ENCODE results near the gene DOCK11. TPM values are rescaled to one million over a fixed set of nuclear protein-coding genes. Genes with fewer than 3 reads are reported as not detected.
A peak's percentile ranks its signal among the peaks of the same experiment; 100 is the strongest.

The DOCK11 gene
- polyA plus RNA-seq, 1 donor from 2014 or later, result 37.2 TPM

DNA sequence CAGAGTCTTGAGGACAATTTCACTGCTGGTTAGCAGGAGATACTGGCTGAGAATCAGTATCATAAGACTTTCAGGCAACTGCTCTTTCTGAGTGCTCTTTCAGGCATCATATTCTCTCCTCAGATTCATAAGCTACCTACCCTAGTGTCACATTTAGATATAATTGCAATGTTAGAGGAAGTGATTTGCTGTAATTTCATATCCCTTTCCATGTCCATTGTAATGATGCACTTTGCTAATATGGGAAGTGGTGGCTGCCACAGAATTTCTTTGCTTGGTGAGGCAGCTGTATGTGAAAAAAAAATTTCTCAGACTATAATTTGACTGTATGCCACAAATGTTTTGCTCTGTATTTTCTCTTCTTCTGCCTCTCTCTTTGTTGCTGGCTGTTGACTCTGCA lies 63.3 kb downstream of the DOCK11 start:
- H3F3A ChIP-seq (ENCODE audit: insufficient read depth, low read length, poor library complexity, severe bottlenecking), result no peaks in the 10 kb centered on the region
- H2AFZ ChIP-seq (ENCODE audit: low read depth, low read length), result no peak overlapping the region
- no peaks in the 10 kb centered on the region for H3K9me2 ChIP-seq (ENCODE audit: insufficient read depth, low read length)
- no peak overlapping the region for H3K4me3 ChIP-seq (ENCODE audit: low read length)
- no peaks in the 10 kb centered on the region for H3K36me3 ChIP-seq (ENCODE audit: insufficient read depth, low read length)
- no peak overlapping the region for H3K9ac ChIP-seq (ENCODE audit: low read length)
- H3K9me3 ChIP-seq (ENCODE audit: low read length), result no peaks in the 10 kb centered on the region
- no peaks in the 10 kb centered on the region for H3K27me3 ChIP-seq (ENCODE audit: insufficient read depth, low read depth, low read length)
- no peaks in the 10 kb centered on the region for H4K20me1 ChIP-seq (ENCODE audit: insufficient read depth)
- no peaks in the 10 kb centered on the region for H3K79me2 ChIP-seq (replicated peaks; ENCODE audit: insufficient read depth, low read length)
- TF ChIP-seq RAD21 (conservative IDR thresholded peaks at IDR 0.05), result no peak
- TF ChIP-seq TAF1 (IDR thresholded peaks at IDR 0.05; ENCODE audit: low read depth), result no peak
- TF ChIP-seq, protein P1, sequence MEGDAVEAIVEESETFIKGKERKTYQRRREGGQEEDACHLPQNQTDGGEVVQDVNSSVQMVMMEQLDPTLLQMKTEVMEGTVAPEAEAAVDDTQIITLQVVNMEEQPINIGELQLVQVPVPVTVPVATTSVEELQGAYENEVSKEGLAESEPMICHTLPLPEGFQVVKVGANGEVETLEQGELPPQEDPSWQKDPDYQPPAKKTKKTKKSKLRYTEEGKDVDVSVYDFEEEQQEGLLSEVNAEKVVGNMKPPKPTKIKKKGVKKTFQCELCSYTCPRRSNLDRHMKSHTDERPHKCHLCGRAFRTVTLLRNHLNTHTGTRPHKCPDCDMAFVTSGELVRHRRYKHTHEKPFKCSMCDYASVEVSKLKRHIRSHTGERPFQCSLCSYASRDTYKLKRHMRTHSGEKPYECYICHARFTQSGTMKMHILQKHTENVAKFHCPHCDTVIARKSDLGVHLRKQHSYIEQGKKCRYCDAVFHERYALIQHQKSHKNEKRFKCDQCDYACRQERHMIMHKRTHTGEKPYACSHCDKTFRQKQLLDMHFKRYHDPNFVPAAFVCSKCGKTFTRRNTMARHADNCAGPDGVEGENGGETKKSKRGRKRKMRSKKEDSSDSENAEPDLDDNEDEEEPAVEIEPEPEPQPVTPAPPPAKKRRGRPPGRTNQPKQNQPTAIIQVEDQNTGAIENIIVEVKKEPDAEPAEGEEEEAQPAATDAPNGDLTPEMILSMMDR (IDR thresholded peaks at IDR 0.05; ENCODE audit: poor library complexity, severe bottlenecking), result no peak
- TF ChIP-seq POLR2AphosphoS5 (IDR thresholded peaks at IDR 0.05), result no peak
- TF ChIP-seq EZH2 (IDR thresholded peaks at IDR 0.05; ENCODE audit: borderline replicate concordance, insufficient read depth, low read length, poor library complexity, severe bottlenecking), result no peak
- TF ChIP-seq, protein P2, sequence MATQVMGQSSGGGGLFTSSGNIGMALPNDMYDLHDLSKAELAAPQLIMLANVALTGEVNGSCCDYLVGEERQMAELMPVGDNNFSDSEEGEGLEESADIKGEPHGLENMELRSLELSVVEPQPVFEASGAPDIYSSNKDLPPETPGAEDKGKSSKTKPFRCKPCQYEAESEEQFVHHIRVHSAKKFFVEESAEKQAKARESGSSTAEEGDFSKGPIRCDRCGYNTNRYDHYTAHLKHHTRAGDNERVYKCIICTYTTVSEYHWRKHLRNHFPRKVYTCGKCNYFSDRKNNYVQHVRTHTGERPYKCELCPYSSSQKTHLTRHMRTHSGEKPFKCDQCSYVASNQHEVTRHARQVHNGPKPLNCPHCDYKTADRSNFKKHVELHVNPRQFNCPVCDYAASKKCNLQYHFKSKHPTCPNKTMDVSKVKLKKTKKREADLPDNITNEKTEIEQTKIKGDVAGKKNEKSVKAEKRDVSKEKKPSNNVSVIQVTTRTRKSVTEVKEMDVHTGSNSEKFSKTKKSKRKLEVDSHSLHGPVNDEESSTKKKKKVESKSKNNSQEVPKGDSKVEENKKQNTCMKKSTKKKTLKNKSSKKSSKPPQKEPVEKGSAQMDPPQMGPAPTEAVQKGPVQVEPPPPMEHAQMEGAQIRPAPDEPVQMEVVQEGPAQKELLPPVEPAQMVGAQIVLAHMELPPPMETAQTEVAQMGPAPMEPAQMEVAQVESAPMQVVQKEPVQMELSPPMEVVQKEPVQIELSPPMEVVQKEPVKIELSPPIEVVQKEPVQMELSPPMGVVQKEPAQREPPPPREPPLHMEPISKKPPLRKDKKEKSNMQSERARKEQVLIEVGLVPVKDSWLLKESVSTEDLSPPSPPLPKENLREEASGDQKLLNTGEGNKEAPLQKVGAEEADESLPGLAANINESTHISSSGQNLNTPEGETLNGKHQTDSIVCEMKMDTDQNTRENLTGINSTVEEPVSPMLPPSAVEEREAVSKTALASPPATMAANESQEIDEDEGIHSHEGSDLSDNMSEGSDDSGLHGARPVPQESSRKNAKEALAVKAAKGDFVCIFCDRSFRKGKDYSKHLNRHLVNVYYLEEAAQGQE (IDR thresholded peaks at IDR 0.05; ENCODE audit: borderline replicate concordance), result no peak
- TF ChIP-seq EP300 (conservative IDR thresholded peaks at IDR 0.05; ENCODE audit: poor library complexity, severe bottlenecking), result no peak
- no peak for TF ChIP-seq MXI1 (conservative IDR thresholded peaks at IDR 0.05; ENCODE audit: poor library complexity, severe bottlenecking)
- no peak for TF ChIP-seq SMC3 (conservative IDR thresholded peaks at IDR 0.05; ENCODE audit: poor library complexity)
- no peak overlapping the region for H3K4me2 ChIP-seq (ENCODE audit: low read length)
- H3K27ac ChIP-seq (ENCODE audit: low read length), result peak overlapping the region; percentile 34

DNA sequence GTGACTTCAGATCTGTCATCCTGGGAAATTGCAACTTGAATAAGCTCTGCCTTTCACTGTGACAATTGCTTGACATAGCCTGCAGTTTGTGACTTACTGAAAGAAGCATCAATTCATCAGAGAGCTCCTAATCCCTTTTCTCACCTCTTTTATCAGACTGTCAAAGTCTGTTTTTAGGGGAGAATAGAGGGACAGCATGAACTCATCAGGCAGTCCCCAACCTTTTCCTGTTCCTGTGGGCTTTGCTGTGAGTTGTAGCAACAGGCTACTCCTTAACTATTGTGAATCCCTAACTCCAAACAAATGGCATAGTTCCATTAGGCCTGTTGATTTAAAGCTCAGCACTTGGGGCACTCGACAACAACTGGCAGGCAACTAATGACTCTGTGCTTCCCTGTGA lies 64.9 kb downstream of the DOCK11 start:
- Histone ChIP-seq H3F3A (ENCODE audit: insufficient read depth, low read length, poor library complexity, severe bottlenecking) (no peaks in the 10 kb centered on the region), H3K4me2 (ENCODE audit: low read length) (no peak overlapping the region), H3K9ac (ENCODE audit: low read length) (no peak overlapping the region), H3K36me3 (ENCODE audit: insufficient read depth, low read length) (no peaks in the 10 kb centered on the region), H3K27me3 (ENCODE audit: insufficient read depth, low read depth, low read length) (no peaks in the 10 kb centered on the region), H4K20me1 (ENCODE audit: insufficient read depth) (no peaks in the 10 kb centered on the region), H3K9me3 (ENCODE audit: low read length) (no peaks in the 10 kb centered on the region), H3K4me3 (ENCODE audit: low read length) (peak overlapping the region; percentile 15), H3K9me2 (ENCODE audit: insufficient read depth, low read length) (no peaks in the 10 kb centered on the region), H3K27ac (ENCODE audit: low read length) (peak overlapping the region; percentile 16), H2AFZ (ENCODE audit: low read depth, low read length) (no peak overlapping the region), H3K79me2 (replicated peaks; ENCODE audit: insufficient read depth, low read length) (no peaks in the 10 kb centered on the region)
- TF ChIP-seq EP300 (conservative IDR thresholded peaks at IDR 0.05; ENCODE audit: poor library complexity, severe bottlenecking), result peak; percentile 71
- peak; percentile 17 for TF ChIP-seq POLR2AphosphoS5 (IDR thresholded peaks at IDR 0.05)
- TF ChIP-seq, protein P1 (IDR thresholded peaks at IDR 0.05; ENCODE audit: poor library complexity, severe bottlenecking), result no peak
- TF ChIP-seq MXI1 (conservative IDR thresholded peaks at IDR 0.05; ENCODE audit: poor library complexity, severe bottlenecking), result no peak

Data from neural cell (in vitro differentiated cells).